ENCODE results near the gene AP4S1.

DNA sequence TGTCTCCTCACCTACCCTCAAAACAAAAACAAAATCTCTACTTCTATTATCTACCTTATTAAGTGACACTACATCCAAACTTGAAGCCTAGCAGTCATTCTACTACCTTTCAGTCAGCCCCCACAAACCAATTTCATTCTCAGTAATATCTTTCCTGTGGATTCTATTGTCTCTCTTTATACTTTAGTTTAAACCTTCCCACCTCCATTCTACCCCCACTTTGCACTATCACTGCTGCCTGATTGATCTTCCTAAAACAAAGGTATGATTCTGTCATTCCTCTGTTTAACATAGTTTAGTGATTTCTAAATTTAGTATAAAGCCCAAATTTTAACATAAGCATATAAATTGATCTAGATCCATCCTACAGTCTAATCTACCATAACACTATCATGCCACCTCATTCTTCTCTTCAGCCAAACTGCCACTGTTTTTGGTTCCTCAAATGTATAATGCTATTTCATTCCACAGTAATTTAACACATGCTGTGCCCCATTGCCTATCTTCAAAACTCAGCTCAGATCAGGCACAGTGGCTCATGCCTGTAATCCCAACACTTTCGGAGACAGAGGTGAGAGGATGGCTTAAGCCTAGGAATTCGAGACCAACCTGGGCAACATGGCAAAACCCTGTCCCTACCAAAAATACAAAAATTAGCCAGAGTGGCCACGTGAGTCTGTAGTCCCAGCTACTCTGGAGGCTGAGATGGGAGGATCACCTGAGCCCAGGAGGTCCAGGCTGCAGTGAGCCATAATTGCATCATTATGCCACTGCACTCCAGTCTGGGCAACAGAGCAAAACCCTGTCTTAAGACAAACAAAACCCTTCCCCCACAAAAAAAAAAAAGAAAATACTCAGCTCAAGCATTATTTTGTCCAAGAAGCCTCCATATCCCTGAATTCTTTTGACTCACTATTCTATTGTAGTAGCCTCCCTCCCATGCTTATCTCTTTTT, 3.8 kb downstream of the AP4S1 start:
- TF ChIP-seq, protein P1, sequence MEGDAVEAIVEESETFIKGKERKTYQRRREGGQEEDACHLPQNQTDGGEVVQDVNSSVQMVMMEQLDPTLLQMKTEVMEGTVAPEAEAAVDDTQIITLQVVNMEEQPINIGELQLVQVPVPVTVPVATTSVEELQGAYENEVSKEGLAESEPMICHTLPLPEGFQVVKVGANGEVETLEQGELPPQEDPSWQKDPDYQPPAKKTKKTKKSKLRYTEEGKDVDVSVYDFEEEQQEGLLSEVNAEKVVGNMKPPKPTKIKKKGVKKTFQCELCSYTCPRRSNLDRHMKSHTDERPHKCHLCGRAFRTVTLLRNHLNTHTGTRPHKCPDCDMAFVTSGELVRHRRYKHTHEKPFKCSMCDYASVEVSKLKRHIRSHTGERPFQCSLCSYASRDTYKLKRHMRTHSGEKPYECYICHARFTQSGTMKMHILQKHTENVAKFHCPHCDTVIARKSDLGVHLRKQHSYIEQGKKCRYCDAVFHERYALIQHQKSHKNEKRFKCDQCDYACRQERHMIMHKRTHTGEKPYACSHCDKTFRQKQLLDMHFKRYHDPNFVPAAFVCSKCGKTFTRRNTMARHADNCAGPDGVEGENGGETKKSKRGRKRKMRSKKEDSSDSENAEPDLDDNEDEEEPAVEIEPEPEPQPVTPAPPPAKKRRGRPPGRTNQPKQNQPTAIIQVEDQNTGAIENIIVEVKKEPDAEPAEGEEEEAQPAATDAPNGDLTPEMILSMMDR (IDR thresholded peaks at IDR 0.05): no peak
- TF ChIP-seq POLR2A (IDR thresholded peaks at IDR 0.05) (no peak), EP300 (IDR thresholded peaks at IDR 0.05) (no peak)
